ENCODE measurements around the gene CHST5.

DNA sequence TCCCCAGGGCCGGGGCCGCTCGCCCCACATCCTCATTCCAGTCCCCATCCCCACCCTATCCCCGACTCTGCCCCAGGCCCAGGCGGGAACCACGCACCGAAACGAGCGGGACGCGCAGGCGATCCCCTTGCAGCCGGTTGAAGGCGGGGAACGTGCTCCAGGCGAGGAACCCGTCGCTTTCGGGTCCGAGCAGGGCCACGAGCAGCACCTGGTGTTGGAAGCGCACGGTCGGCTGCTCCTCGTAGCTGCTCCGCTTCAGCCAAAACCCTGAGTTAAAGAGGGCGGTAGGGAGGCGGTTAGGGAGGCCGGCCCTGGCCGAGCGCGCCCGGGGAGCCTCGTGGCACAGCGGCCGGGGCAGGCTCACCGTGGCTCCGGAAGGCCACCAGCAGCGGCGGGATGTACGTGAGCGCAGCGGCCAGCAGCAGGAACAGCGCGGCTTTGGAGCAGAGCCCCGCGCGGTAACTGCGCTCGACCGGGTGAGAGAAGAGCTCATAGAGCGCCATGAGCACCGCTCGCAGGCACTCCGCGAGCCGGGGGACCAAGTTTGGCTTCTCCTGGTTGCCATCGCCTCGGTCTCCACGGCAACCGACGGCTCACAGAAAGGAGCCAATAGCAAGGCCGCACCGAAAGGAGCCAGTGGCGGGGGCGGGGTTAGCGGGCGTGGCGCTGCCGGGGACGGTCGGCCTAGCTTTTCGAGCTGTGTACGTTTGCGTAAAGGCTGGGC lies 20.0 kb upstream of the CHST5 start, which contains the start of gene TMEM231:
- TF ChIP-seq FOXM1 (IDR thresholded peaks at IDR 0.05; ENCODE audit: low read depth) (no peak), EP300 (IDR thresholded peaks at IDR 0.05; ENCODE audit: borderline replicate concordance in 1 of 2, low read depth in 1 of 2, low read length in 1 of 2) (no peak), NRF1 (IDR thresholded peaks at IDR 0.05; ENCODE audit: low read depth, low read length) (no peak), TCF12 (IDR thresholded peaks at IDR 0.05) (no peak)
- TF ChIP-seq, protein P1, sequence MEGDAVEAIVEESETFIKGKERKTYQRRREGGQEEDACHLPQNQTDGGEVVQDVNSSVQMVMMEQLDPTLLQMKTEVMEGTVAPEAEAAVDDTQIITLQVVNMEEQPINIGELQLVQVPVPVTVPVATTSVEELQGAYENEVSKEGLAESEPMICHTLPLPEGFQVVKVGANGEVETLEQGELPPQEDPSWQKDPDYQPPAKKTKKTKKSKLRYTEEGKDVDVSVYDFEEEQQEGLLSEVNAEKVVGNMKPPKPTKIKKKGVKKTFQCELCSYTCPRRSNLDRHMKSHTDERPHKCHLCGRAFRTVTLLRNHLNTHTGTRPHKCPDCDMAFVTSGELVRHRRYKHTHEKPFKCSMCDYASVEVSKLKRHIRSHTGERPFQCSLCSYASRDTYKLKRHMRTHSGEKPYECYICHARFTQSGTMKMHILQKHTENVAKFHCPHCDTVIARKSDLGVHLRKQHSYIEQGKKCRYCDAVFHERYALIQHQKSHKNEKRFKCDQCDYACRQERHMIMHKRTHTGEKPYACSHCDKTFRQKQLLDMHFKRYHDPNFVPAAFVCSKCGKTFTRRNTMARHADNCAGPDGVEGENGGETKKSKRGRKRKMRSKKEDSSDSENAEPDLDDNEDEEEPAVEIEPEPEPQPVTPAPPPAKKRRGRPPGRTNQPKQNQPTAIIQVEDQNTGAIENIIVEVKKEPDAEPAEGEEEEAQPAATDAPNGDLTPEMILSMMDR (IDR thresholded peaks at IDR 0.05), result 0 out of 2 replicates have a peak, but pooled peaks have one; percentile 7

All from SK-N-SH (cell line).